GM21619 (cell line): ENCODE measurements around the gene CAP1.

ENCODE experiments used
- ATAC-seq: cut with Tn5 transposase; IDR thresholded peaks from one replicate; pipeline ENCODE4 v1.9.1; 2021; ENCODE audit not compliant: unreplicated experiment

CAP1 gene

DNA sequence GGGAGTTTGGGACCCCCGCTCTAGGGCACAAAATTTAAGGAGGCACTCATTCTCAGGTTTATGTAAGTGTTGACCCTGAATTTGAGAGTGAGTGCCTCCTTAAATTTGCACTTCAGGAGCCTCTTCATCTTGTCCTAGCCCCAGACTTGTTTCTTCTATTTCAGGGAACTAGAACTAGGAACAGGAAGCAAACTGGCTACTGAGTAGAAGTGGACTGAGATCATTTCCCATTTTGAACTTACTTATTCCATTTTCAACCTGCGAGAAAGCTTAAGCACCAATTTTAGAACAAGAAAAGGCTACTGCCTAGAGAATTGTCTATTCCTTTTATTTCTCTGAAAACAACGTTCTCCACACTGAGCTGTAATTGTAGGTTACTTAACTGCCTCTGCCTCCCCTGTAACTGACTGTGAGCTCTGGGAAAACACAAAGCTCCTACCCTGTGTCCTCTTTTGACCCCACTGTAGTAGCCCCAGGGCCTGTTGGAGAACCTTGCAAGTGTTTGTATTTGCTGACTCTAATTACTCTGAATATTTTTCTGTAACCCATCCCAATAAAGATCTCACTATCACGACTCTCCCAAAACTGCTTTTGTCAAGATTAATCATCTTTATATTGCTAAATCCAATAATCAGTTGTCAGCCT, 54.1 kb downstream of the CAP1 start:
- ATAC-seq: no peak

DNA sequence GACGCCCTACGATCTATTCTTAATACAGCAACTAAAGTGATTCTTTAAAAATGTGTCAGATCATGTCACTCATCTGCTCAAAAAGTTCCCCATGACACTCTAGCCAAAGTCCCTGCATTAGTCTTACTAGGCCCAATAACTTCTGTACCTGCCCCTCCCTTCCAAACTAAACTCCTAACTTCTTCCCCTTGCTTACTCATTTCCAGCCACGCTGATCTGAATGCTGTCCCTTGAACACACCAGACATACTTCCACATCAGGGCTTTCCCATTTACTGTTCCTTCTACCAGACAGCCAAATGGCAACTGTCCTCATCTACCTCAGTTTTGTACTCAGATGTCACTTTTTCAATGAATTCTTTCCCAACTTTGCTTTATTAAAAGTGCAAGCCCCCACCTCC, 55.3 kb downstream of the CAP1 start:
- ATAC-seq: no peak

DNA sequence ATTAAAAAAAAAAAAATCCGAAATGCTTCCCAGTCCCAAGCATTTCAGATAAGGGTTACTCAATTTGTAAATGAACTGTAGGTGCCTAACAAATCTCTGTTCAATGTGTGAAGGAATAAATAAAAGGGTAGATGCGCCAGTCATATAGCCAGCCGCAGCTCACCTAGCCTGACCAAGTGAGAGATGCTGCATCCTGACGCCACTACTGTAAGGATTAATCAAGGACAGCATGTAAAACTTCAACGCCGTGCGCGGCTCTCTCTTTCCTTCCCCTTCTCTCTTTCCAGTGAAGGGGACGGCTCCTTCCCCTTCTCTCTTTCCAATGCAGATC, 56.1 kb downstream of the CAP1 start:
- ATAC-seq: peak; percentile 18

DNA sequence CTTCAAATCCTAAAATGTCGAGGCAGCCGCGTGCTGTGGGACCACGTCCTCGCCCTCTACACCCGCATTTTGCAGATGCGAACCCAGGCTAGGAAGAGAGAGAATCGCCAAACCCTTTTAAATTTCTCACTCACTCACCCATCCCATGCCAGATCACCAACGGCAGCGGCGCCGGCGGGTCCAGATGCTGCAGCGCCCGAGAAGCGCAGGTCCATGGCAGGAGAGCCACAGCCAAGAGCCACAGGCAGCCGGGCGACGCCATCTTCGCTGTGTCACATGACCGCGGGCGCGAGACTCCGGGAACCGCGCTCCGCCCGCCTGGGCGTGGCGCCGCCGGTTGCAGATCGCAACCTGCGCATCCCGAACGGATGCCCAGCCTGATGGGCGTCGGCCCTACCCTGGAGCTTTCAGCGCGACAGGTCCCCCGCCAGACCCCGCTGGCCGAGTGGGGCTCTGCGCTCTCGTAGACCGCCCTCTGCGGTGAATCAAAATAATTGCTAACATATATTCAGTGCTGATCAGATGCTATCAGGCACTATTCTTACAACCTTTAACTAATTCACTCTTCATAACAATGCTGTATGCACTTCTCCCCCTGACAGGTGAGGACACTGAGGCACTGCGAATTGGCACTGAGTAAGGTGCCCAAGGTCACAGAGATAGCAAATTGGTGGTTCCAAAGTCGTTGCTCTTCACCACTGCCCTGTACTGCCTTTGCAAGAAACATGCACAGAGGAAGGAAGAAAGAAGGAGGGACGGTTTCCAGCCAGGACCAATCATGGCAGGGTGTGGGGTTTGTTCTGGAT, 56.7 kb downstream of the CAP1 start, which contains the start of gene PPT1:
Gene PPT1, minus strand, starts transcription at position 276 of the 806 bp plus-strand sequence. Its CDS starts 14 bp downstream, at position 262.
- ATAC-seq: peak; percentile 81

DNA sequence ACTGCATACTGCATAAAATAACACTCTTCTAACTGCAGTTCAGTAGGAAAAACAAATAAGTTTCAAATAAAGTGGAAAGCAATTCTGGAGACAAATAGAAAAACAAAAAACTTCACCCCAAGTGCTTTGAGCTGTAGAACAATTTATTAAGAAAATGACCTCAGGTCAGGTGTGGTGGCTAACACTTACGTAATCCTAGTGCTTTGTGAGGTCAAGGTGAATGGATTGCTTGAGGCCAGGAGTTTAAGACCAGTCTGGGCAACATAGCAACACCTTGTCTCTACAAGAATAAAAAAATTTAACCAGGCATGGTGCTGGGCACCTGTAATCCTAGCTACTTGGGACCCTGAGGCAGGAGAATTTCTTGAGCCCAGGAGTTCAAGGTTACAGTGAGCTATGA, 61.5 kb downstream of the CAP1 start:
- ATAC-seq: no peak

DNA sequence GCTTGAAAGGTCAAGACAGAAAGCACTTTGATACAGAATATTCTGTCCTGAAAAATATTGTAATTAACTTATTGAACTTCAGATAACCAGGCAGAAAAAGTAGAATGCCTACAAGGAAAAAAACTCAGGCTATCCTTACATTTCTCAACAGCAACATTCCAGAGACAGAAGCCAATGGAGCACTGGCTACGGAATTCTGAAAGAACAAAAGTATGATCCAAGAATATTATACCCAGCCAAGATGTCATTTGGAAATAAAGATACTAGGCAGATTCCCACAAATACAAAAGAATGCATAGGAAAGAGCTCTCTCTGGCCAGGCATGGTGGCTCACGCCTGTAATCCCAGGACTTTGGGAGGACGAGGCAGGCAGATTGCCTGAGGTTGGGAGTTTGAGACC, 62.4 kb downstream of the CAP1 start:
- no peak for ATAC-seq

DNA sequence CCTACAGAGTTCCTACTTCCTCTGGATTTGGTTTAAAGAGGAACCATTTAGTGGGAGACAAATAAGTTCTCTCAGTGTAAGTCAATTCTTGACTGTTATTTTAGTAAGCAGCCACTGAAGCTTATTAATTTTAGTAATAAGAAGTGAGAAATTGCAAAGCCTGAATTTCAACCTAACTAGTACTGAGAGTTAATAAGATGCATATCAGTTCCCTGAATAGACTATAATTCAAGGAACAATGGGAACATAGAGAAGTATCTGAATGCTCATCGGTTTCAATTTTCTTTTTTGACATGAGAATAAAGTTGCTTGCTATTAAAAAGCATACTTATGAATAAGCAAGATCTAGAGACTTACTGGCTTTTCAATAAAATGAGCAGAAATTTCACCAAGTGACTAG, 64.5 kb downstream of the CAP1 start:
- no peak for ATAC-seq

DNA sequence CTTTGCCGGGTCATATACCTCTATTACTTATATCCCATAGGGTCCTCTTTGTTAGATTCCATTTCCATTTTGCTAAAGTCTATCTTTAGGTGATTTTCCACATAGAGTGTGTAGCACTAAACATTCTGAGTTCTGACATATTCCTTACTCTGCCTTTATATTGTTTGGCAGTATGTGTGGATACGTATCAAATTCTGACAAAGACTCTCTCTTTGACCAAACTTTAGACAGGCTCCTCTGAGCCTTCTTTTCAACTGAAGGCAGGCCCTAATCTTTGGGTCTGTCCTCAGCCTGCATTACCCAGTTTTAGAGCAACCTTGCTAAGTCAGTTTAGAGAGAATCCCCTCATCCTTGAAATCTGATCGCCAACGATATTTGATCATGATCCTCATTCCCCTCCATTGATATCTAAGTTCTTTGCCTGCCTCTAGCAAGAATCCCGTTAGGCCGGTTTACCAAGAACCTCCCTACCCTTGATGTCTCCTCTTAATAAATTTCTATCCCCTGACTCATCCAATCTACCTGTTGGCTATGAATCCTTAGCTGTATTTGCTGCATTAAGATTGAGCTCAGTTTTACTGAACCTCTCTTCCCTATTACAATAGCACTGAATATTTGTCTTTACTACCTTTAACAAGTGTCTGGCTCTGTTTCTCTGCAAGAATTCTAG, 66.9 kb downstream of the CAP1 start:
- no peak for ATAC-seq

DNA sequence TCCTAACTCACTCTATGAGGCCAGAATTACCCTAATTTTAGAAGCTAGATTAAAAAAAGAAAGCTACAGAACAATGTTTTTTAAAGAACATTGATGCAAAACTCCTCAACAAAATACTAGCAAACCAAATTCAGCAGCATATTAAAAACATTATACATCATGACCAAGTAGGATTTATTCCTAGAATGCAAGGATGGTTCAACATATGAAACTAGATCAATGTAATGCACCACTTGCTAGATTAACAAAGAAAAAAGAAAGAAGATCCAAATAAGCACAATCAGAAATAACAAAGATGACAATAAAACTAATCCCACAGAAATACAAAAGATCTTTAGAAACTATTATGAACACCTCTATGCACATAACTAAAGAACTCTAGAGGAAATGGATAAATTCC, 69.9 kb downstream of the CAP1 start:
- ATAC-seq: no peak

DNA sequence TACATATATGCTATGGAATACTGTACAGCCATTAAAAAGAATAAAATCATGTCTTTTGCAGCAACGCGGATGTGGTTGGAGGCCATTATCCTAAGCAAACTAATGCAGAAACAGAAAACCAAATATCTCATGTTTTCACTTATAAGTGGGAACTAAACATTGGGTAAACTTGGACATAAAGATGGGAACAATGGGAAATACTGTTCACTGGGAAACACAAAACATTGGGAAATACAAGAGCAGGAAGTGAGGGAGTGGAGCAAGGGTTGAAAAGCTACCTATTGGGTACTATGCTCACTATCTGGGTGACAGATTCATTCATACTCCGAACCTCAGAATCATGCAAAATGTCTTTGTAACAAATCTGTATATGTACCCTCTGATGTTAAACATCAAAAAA, 73.9 kb downstream of the CAP1 start:
- no peak for ATAC-seq

DNA sequence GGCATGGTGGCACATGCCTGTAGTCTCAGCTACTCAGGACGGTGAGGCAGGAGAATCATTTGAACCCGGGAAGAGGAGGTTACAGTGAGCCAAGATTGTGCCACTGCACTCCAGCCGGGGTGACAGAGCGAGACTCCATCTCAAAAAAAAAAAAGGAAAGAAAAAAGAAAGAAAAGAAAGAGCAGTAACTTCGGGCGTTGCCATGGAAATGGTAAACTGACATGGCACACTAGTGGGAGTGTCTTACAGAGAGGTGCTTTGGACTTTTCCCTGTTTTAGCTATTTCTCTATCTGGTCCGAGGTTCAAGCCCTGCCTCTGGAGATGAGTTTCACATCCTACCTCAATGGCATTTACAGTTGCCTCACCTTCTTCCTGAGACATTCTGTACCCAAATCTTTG, 79.6 kb downstream of the CAP1 start:
- ATAC-seq: no peak
